K562 (cell line): ENCODE results near the gene PSMA7. TPM values are rescaled to one million over a fixed set of nuclear protein-coding genes. Genes with fewer than 3 reads are reported as not detected.

ENCODE experiments used
- BRF2 ChIP-seq: IDR thresholded peaks from 3 replicates; pipeline ENCODE4 v1.6.1; 2011; ENCODE audit warnings: borderline replicate concordance, mild to moderate bottlenecking; ENCODE audit not compliant: insufficient read length, insufficient read depth
- CBFA2T2 ChIP-seq: fragments of 450-650 bp; conservative IDR thresholded peaks from 2 replicates; pipeline ENCODE4 v1.6.1; 2017; ENCODE audit warnings: mild to moderate bottlenecking
- GATAD2B ChIP-seq: fragments of 450-650 bp; IDR thresholded peaks from 2 replicates; pipeline ENCODE4 v1.6.1; 2017; ENCODE audit warnings: mild to moderate bottlenecking, borderline replicate concordance
- HSF4 ChIP-seq: fragments of 250-450 bp; sonication (Bioruptor Pico); IDR thresholded peaks from 2 replicates; pipeline ENCODE4 v2.1.2; 2022; ENCODE audit warnings: mild to moderate bottlenecking, moderate library complexity, borderline replicate concordance
- ILK ChIP-seq: fragments of 450-650 bp; IDR thresholded peaks from 2 replicates; pipeline ENCODE4 v1.6.1; 2016; ENCODE audit warnings: missing genetic modification characterization, low read depth, mild to moderate bottlenecking, missing compliant biosample characterization, moderate library complexity, borderline replicate concordance
- KDM5B ChIP-seq: fragments of 200-600 bp; sonication (generic); IDR thresholded peaks from 2 replicates; pipeline ENCODE4 v1.6.1; 2012; ENCODE audit warnings: low read depth, mild to moderate bottlenecking, moderate library complexity, low read length, control low read depth, inconsistent platforms; ENCODE audit not compliant: insufficient replicate concordance
- LEF1 ChIP-seq: fragments of 450-650 bp; IDR thresholded peaks from 2 replicates; pipeline ENCODE4 v1.6.1; 2016; ENCODE audit warnings: mild to moderate bottlenecking
- MAFK ChIP-seq: IDR thresholded peaks from 2 replicates; pipeline ENCODE4 v1.6.1; 2011; ENCODE audit warnings: low read length, improper control_type of control experiment
- NRF1 ChIP-seq, 2 experiments: fragments of 450-650 bp; IDR thresholded peaks in 1 of 2; conservative IDR thresholded peaks in 1 of 2; 2 replicates each; pipeline ENCODE4 v1.6.1; 2014; ENCODE audit warnings: mild to moderate bottlenecking in 2 of 2
- SIX5 ChIP-seq, 2 experiments: IDR thresholded peaks; 2 replicates each; pipeline ENCODE4 v1.6.1; 2011; ENCODE audit warnings: low read length in 2 of 2, borderline replicate concordance in 1 of 2, low read depth in 1 of 2, mild to moderate bottlenecking in 1 of 2, moderate library complexity in 1 of 2; ENCODE audit not compliant: insufficient read depth in 1 of 2
- TBP ChIP-seq: optimal IDR thresholded peaks from 2 replicates; pipeline ENCODE3; 2011; ENCODE audit warnings: low read depth, low read length, improper control_type of control experiment
- TCFL5 ChIP-seq: fragments of 250-450 bp; sonication (Bioruptor Pico); conservative IDR thresholded peaks from 2 replicates; pipeline ENCODE4 v1.6.1; 2021; ENCODE audit warnings: mild to moderate bottlenecking, moderate library complexity, matching md5 sums
- ZBTB1 ChIP-seq: sonication (generic); formaldehyde crosslinking; IDR thresholded peaks from 2 replicates; pipeline ENCODE4 v1.8.1; 2023; ENCODE audit warnings: missing genetic modification reagents, low read depth, mild to moderate bottlenecking, borderline replicate concordance
- ZKSCAN1 ChIP-seq: fragments of 150-350 bp; IDR thresholded peaks from 2 replicates; pipeline ENCODE4 v1.6.1; 2016; ENCODE audit warnings: low read depth, low read length
- ZMIZ1 ChIP-seq, 2 experiments: fragments of 150-350 bp in 1 of 2; IDR thresholded peaks; 2 replicates each; pipeline ENCODE4 v1.6.1; 2012 to 2016; ENCODE audit warnings: low read depth in 2 of 2, low read length in 2 of 2, mild to moderate bottlenecking in 1 of 2, moderate library complexity in 1 of 2
- ZNF146 ChIP-seq: IDR thresholded peaks from one replicate; pipeline ENCODE4 v1.6.1; 2018; ENCODE audit warnings: missing compliant biosample characterization; ENCODE audit not compliant: unreplicated experiment
- ZNF592 ChIP-seq: fragments of 450-650 bp; IDR thresholded peaks from 2 replicates; pipeline ENCODE4 v1.6.1; 2017; ENCODE audit warnings: antibody characterized with exemption, mild to moderate bottlenecking
- polyA plus RNA-seq, 8 experiments: library from polyadenylated mRNA; depleted of rRNA in 4 of 8; stranded (reverse) in 5 of 8; unstranded in 3 of 8; fragments of >200 nt; fragmentation: Nextera tagmentation in 2 of 8; fragmentation: Illumina TruSeq in 1 of 8; extraction: Ambion mirVana in 2 of 8; extraction: Trizol in 1 of 8; gene quantifications; 2 replicates each; pipeline versions ENCODE4 v1.2.1 to v1.2.3, GENCODE V29; 2011 to 2014; ENCODE audit warnings: inconsistent platforms in 1 of 8, missing spikeins in 1 of 8
- total RNA-seq, 7 experiments: library from RNA; depleted of rRNA in 6 of 7; stranded (reverse); fragments of >200 nt in 6 of 7; fragmentation: Illumina TruSeq in 2 of 7; extraction: Trizol in 2 of 7; gene quantifications; 2 replicates each; pipeline versions ENCODE4 v1.2.1 to v1.2.3, GENCODE V29; 2011 to 2021; ENCODE audit warnings: low replicate concordance in 1 of 7

PSMA7 gene
- total and polyA plus RNA-seq, 9 of the 15 experiments (the other 6 are each of a cell fraction or from before 2014, with no cell fraction given): 257 to 510 (median 393) TPM

GRCh38 chr20:62182469-62183425, 39.6 kb upstream of the PSMA7 start, which contains the start of gene MTG2 (continued):
- TF ChIP-seq MAFK: no peak
- peak in 1 of 2 experiments; percentile 41; a peak in 1 of 4 replicates for TF ChIP-seq SIX5 (IDR thresholded peaks at IDR 0.05; ENCODE audit: borderline replicate concordance in 1 of 2, insufficient read depth in 1 of 2, low read depth in 1 of 2, low read length in 2 of 2)
- TF ChIP-seq ILK (tag): no peak
- TF ChIP-seq LEF1: no peak
- no peak for TF ChIP-seq HSF4 (CRISPR knock-in tag)
- TF ChIP-seq ZKSCAN1: peak; percentile 39; the same call in 1 of the 2 replicates
- peak; percentile 92 for TF ChIP-seq KDM5B
- 0 out of 2 replicates have a peak, but pooled peaks have one; percentile 28 for TF ChIP-seq ZBTB1 (CRISPR knock-in tag)
- TF ChIP-seq CBFA2T2: no peak
- no peak for TF ChIP-seq ZNF146 (CRISPR knock-in tag)
- no peak for TF ChIP-seq TCFL5 (CRISPR knock-in tag)
- peak; percentile 91 to 93 for TF ChIP-seq NRF1 (conservative IDR thresholded peaks at IDR 0.05 in 1 of 2, IDR thresholded peaks at IDR 0.05 in 1 of 2)
- 0 out of 4 replicates have a peak, but pooled peaks of 1 of the 2 experiments have one; percentile 17 for TF ChIP-seq ZMIZ1 (IDR thresholded peaks at IDR 0.05; ENCODE audit: low read depth in 2 of 2, low read length in 2 of 2)
- peak; percentile 85 for TF ChIP-seq TBP
- no peak; the same call in 1 of the 2 replicates for TF ChIP-seq GATAD2B
- no peak for TF ChIP-seq BRF2
- no peak; the same call in 1 of the 2 replicates for TF ChIP-seq ZNF592
